DND-41 (cell line): Measurements from ENCODE around the gene MAZ.

Experiments used
- ATAC-seq: fragments of 200-7000 bp; cut with Tn5 transposase; 3 replicates; pipeline ENCODE4 v1.9.1; 2021; ENCODE audit warnings: low read depth; ENCODE audit not compliant: insufficient read depth
- DNase-seq: peaks from one replicate; pipeline ENCODE4 v3.0.0-alpha.2; 2020
- H2AFZ ChIP-seq: 2 replicates; pipeline ENCODE4 v1.6.0; 2012; ENCODE audit warnings: low read depth, low read length
- H3K27ac ChIP-seq: 2 replicates; pipeline ENCODE4 v1.5.1; 2012; ENCODE audit warnings: low read length, inconsistent platforms
- H3K27me3 ChIP-seq: fragments of 200-600 bp; sonication (generic); 2 replicates; pipeline ENCODE4 v1.6.0; 2012; ENCODE audit warnings: low read length, mild to moderate bottlenecking, inconsistent platforms; ENCODE audit not compliant: insufficient read depth, poor library complexity
- H3K36me3 ChIP-seq: 2 replicates; pipeline ENCODE4 v1.5.1; 2012; ENCODE audit warnings: low read length, inconsistent platforms; ENCODE audit not compliant: insufficient read depth
- H3K4me1 ChIP-seq: 2 replicates; pipeline ENCODE4 v1.5.1; 2012; ENCODE audit warnings: mild to moderate bottlenecking, low read length; ENCODE audit not compliant: insufficient read depth
- H3K4me2 ChIP-seq: 2 replicates; pipeline ENCODE4 v1.6.0; 2012; ENCODE audit warnings: mild to moderate bottlenecking, moderate library complexity, low read length, inconsistent platforms; ENCODE audit not compliant: insufficient read depth
- H3K4me3 ChIP-seq, 2 experiments: fragments of 200-600 bp in 1 of 2; shearing (Covaris generic) in 1 of 2; 2 replicates each; pipeline ENCODE4 v1.5.1; 2012 to 2016; ENCODE audit warnings: inconsistent platforms in 2 of 2, low read length in 2 of 2, mild to moderate bottlenecking in 2 of 2, low read depth in 1 of 2, moderate library complexity in 1 of 2
- H3K79me2 ChIP-seq: 2 replicates; pipeline ENCODE4 v1.6.0; 2012; ENCODE audit warnings: low read length, inconsistent platforms; ENCODE audit not compliant: insufficient read depth
- H3K9ac ChIP-seq: 2 replicates; pipeline ENCODE4 v1.6.0; 2012; ENCODE audit warnings: low read depth, mild to moderate bottlenecking, inconsistent platforms, low read length, moderate library complexity
- H3K9me3 ChIP-seq: 2 replicates; pipeline ENCODE4 v1.5.1; 2012; ENCODE audit warnings: low read length, moderate library complexity, mild to moderate bottlenecking, inconsistent platforms; ENCODE audit not compliant: insufficient read depth, severe bottlenecking
- H4K20me1 ChIP-seq: 2 replicates; pipeline ENCODE4 v1.6.0; 2012; ENCODE audit warnings: low read length; ENCODE audit not compliant: insufficient read depth
- EZH2 ChIP-seq: IDR thresholded peaks from 3 replicates; pipeline ENCODE4 v1.6.1; 2012; ENCODE audit warnings: borderline replicate concordance, low read depth, mild to moderate bottlenecking, moderate library complexity, low read length, inconsistent platforms; ENCODE audit not compliant: severe bottlenecking
- TF ChIP-seq, protein P1 (sequence below): IDR thresholded peaks from 2 replicates; pipeline ENCODE4 v1.5.1; 2012; ENCODE audit warnings: borderline replicate concordance, low read length, moderate library complexity, mild to moderate bottlenecking; ENCODE audit not compliant: poor library complexity, severe bottlenecking; ENCODE audit errors: extremely low read depth

The MAZ gene

DNA sequence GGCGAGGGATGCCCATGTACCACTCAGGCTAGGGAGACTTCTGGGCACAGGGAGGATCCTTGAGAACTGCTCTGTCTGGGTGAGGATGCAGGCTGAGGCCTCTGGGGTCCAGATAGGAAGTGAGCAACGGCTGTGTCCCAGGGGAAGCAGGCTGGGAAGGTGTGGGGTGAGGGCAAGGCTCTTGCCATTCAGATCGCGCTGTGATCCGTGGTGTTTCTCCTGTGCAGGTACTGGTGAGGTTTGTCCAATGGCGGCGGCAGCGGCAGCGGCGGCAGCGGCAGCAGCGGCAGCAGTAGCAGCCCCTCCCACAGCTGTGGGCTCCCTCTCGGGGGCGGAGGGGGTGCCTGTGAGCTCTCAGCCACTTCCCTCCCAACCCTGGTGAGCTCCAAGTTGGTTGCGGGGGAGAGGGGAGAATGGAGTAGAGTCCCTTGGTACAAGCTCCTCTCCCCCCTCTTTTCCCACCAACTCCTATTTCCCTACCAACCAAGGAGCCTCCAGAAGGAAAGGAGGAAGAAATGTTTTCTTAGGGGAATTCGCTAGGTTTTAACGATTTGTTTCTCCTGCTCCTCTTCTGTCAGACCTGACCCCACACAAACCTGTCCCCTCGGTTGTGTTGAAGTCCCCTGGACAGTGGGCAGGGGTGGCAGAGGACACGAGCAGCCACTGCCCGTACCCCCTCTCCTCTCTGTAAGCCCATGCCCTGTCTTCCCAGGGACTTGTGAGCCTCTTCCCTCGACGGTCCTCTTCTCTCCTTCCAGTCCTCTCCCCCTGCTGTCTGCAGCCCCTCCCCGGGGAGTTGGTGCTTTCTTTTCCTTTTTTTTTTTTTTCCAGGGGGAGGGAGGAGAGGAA is 3.7 kb downstream of the MAZ start:
- Histone ChIP-seq H3K36me3 (peaks cover 41% of the 10 kb centered on the region), H3K9me3 (no peaks in the 10 kb centered on the region), H3K27ac (peak overlapping the region; percentile 6; the same call in 1 of the 2 replicates), H4K20me1 (peaks cover 36% of the 10 kb centered on the region), H3K9ac (no peak overlapping the region; the same call in 1 of the 2 replicates), H3K27me3 (no peaks in the 10 kb centered on the region), H2AFZ (no peak overlapping the region), H3K4me2 (peak overlapping the region; percentile 96), H3K4me3 (peak overlapping the region in 1 of 2 experiments; percentile 11; a peak in 1 of 4 replicates), H3K4me1 (peaks cover 67% of the 10 kb centered on the region), H3K79me2 (peaks cover 50% of the 10 kb centered on the region)
- TF ChIP-seq, protein P1, sequence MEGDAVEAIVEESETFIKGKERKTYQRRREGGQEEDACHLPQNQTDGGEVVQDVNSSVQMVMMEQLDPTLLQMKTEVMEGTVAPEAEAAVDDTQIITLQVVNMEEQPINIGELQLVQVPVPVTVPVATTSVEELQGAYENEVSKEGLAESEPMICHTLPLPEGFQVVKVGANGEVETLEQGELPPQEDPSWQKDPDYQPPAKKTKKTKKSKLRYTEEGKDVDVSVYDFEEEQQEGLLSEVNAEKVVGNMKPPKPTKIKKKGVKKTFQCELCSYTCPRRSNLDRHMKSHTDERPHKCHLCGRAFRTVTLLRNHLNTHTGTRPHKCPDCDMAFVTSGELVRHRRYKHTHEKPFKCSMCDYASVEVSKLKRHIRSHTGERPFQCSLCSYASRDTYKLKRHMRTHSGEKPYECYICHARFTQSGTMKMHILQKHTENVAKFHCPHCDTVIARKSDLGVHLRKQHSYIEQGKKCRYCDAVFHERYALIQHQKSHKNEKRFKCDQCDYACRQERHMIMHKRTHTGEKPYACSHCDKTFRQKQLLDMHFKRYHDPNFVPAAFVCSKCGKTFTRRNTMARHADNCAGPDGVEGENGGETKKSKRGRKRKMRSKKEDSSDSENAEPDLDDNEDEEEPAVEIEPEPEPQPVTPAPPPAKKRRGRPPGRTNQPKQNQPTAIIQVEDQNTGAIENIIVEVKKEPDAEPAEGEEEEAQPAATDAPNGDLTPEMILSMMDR, result no peak
- TF ChIP-seq EZH2, result no peak
- ATAC-seq, result no peak
- peak; percentile 45 for DNase-seq

DNA sequence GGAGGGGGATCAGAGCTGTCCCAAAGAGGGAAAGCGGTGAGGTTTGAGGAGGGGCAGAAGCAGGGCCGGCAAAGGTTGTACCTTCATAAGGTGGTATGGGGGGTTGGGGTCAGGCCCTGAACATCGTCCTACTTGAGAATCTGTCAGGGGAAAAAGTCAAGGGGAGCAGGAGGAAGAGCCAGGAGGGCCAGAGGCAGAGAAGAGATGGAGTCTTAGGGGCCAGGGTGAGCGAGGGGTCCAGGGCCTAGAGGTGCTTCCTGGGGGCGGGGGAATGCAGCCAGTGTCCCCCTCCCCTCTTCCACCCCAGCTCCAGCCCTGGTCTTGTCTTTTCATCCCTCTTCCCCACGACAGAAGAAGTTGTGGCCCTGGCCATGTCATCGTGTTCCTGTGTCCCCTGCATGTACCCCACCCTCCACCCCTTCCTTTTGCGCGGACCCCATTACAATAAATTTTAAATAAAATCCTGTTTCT is 4.4 kb downstream of the MAZ start:
- Histone ChIP-seq H3K4me1 (peaks cover 69% of the 10 kb centered on the region), H3K9ac (no peak overlapping the region), H3K36me3 (peaks cover 40% of the 10 kb centered on the region), H3K9me3 (no peaks in the 10 kb centered on the region), H4K20me1 (peaks cover 36% of the 10 kb centered on the region), H3K4me2 (peak overlapping the region; percentile 96; the same call in 1 of the 2 replicates), H3K4me3 (no peak overlapping the region), H2AFZ (no peak overlapping the region), H3K27ac (no peak overlapping the region), H3K79me2 (peaks cover 50% of the 10 kb centered on the region), H3K27me3 (no peaks in the 10 kb centered on the region)
- no peak for DNase-seq
- TF ChIP-seq, protein P1, result no peak
- TF ChIP-seq EZH2, result no peak
- ATAC-seq, result no peak

DNA sequence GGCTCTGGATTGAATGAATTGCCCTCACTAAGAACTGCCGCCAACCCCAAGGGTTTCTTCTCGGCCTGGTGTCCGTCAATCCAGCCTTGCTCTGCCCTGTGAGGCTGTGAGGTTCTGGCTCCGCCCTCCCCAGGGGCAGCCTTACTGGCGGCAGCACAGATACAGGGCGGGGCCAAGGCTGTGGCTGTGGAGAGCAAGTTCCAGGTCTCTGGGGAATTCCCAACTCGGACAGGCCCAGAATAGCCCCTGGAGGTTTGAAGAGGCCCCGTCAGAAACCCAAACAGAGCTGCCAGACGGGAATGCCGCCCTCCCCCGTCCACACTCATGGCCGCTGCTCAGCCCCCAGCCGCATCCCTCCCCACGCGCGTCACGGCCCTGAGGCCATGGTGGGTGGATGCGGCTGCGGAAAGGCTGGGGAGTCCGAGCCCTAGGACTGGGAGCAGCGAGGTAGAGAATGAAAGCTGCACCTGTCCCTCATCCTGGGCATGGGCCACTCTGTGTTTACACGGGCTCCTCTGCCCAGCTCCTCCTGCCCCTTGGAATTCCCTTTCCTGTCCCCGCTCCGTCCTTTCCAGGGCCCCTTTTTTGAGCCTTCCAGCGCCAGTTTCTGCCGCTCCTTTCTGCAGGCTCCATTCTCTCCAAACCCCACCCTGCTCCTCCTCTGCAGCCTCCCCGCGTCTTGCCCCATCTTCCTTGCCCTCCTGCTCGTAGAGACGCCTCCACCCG is 5.0 kb downstream of the MAZ start:
- ATAC-seq (peak; percentile 24), DNase-seq (peak; percentile 74)
- Histone ChIP-seq H3K4me2 (peak overlapping the region; percentile 96; the same call in 1 of the 2 replicates), H3K79me2 (peaks cover 52% of the 10 kb centered on the region), H3K27me3 (no peaks in the 10 kb centered on the region), H2AFZ (no peak overlapping the region), H3K27ac (peak overlapping the region; percentile 1; the same call in 1 of the 2 replicates), H3K4me3 (no peak overlapping the region; a peak in 1 of 4 replicates), H3K9me3 (no peaks in the 10 kb centered on the region), H4K20me1 (peaks cover 36% of the 10 kb centered on the region), H3K4me1 (peaks cover 69% of the 10 kb centered on the region), H3K36me3 (peaks cover 40% of the 10 kb centered on the region), H3K9ac (no peak overlapping the region)
- no peak for TF ChIP-seq EZH2
- TF ChIP-seq, protein P1, result no peak
